ENCODE measurements around the gene CHID1. TPM values are rescaled to one million over a fixed set of nuclear protein-coding genes. Genes with fewer than 3 reads are reported as not detected.

The CHID1 gene
- total RNA-seq, 2 experiments from 2014 or later, result 30.6 to 71.1 TPM

GRCh38 chr11:880447-880846 is 30.2 kb downstream of the CHID1 start:
- Histone ChIP-seq H3K79me2 (ENCODE audit: insufficient read depth, low read depth, low read length) (no peaks in the 10 kb centered on the region), H4K20me1 (ENCODE audit: insufficient read depth, low read length) (no peaks in the 10 kb centered on the region), H3K4me1 (ENCODE audit: insufficient read depth, low read length, poor library complexity, severe bottlenecking) (no peaks in the 10 kb centered on the region), H3K4me3 (ENCODE audit: low read depth, low read length, poor library complexity, severe bottlenecking) (no peak overlapping the region), H3K36me3 (ENCODE audit: insufficient read depth, low read length) (peaks cover 43% of the 10 kb centered on the region), H2AFZ (ENCODE audit: low read length) (no peak overlapping the region), H3K4me2 (ENCODE audit: low read length) (no peak overlapping the region), H3K27ac (ENCODE audit: low read depth, low read length, poor library complexity, severe bottlenecking) (no peak overlapping the region), H3K9me3 (ENCODE audit: low read length) (no peaks in the 10 kb centered on the region), H3K9me2 (ENCODE audit: insufficient read depth, low read length) (no peaks in the 10 kb centered on the region)
- BruUV-seq (replicated peaks), result no TSS peak
- intact Hi-C loops (cut with micrococcal nuclease; ENCODE audit: unreplicated experiment), result no loop called here
- CTCF ChIA-PET (ENCODE audit: unreplicated experiment), result no interaction called here
- TF ChIP-seq CTCF (conservative IDR thresholded peaks at IDR 0.05; ENCODE audit: low read length) (no peak), EZH2phosphoT487 (IDR thresholded peaks at IDR 0.05; ENCODE audit: borderline replicate concordance, low read depth, low read length) (no peak)
- no peak for DNase-seq (ENCODE audit: low spot score)
- POLR2A ChIA-PET, result no interaction called here

- Histone ChIP-seq H3K4me1 (ENCODE audit: insufficient read depth, low read length, poor library complexity, severe bottlenecking) (no peaks in the 10 kb centered on the region), H3K9me3 (ENCODE audit: low read length) (no peaks in the 10 kb centered on the region), H3K9me2 (ENCODE audit: insufficient read depth, low read length) (no peaks in the 10 kb centered on the region), H3K4me3 (ENCODE audit: low read depth, low read length, poor library complexity, severe bottlenecking) (no peak overlapping the region), H2AFZ (ENCODE audit: low read length) (no peak overlapping the region), H3K36me3 (ENCODE audit: insufficient read depth, low read length) (peaks cover 34% of the 10 kb centered on the region), H3K79me2 (ENCODE audit: insufficient read depth, low read depth, low read length) (no peaks in the 10 kb centered on the region), H4K20me1 (ENCODE audit: insufficient read depth, low read length) (no peaks in the 10 kb centered on the region), H3K4me2 (ENCODE audit: low read length) (no peak overlapping the region), H3K27ac (ENCODE audit: low read depth, low read length, poor library complexity, severe bottlenecking) (no peak overlapping the region)
- ChIA-PET POLR2A (no interaction called here), CTCF (ENCODE audit: unreplicated experiment) (no interaction called here)
- BruUV-seq (replicated peaks), result no TSS peak
- peak; percentile 62 for DNase-seq (ENCODE audit: low spot score)
- intact Hi-C loops (cut with micrococcal nuclease; ENCODE audit: unreplicated experiment), result no loop called here
- TF ChIP-seq EZH2phosphoT487 (IDR thresholded peaks at IDR 0.05; ENCODE audit: borderline replicate concordance, low read depth, low read length), result no peak
- TF ChIP-seq CTCF (conservative IDR thresholded peaks at IDR 0.05; ENCODE audit: low read length), result no peak
These were observed 33.0 kb downstream of the CHID1 start for GRCh38 chr11:877565-877964.

DNA sequence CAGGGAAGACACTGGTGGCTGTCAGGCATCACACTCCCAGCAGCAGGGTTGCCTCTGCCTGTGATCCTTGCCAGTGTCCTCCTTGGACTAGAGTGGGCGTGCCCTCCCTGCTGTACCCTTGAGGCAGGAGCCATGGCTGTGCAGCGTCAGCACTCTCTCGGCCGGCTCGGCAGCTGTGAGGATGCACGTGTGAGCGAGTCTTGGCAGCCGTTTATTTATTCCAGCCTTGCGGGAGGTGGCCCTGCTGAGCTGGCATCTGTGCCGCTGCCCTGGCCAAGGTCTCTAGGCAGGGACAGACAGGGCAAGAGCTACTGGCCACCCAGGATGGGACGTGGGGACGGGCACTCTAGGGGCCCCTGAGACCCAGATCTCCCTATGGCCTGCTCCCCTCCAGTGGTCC is 34.1 kb downstream of the CHID1 start:
- no peaks in the 10 kb centered on the region for H3K79me2 ChIP-seq (ENCODE audit: insufficient read depth, low read depth, low read length)
- H3K4me1 ChIP-seq (ENCODE audit: insufficient read depth, low read length, poor library complexity, severe bottlenecking), result no peaks in the 10 kb centered on the region
- H3K9me3 ChIP-seq (ENCODE audit: low read length), result no peaks in the 10 kb centered on the region
- intact Hi-C loops (cut with micrococcal nuclease; ENCODE audit: unreplicated experiment), result no loop called here
- CTCF ChIA-PET (ENCODE audit: unreplicated experiment), result no interaction called here
- no peak overlapping the region for H3K4me2 ChIP-seq (ENCODE audit: low read length)
- POLR2A ChIA-PET, result no interaction called here
- H3K4me3 ChIP-seq (ENCODE audit: low read depth, low read length, poor library complexity, severe bottlenecking), result no peak overlapping the region
- no TSS peak for BruUV-seq (replicated peaks)
- TF ChIP-seq CTCF (conservative IDR thresholded peaks at IDR 0.05; ENCODE audit: low read length) (no peak), EZH2phosphoT487 (IDR thresholded peaks at IDR 0.05; ENCODE audit: borderline replicate concordance, low read depth, low read length) (no peak)
- H2AFZ ChIP-seq (ENCODE audit: low read length), result no peak overlapping the region
- no peaks in the 10 kb centered on the region for H4K20me1 ChIP-seq (ENCODE audit: insufficient read depth, low read length)
- no peak overlapping the region for H3K27ac ChIP-seq (ENCODE audit: low read depth, low read length, poor library complexity, severe bottlenecking)
- H3K36me3 ChIP-seq (ENCODE audit: insufficient read depth, low read length), result peaks cover 27% of the 10 kb centered on the region
- DNase-seq (ENCODE audit: low spot score), result no peak
- no peaks in the 10 kb centered on the region for H3K9me2 ChIP-seq (ENCODE audit: insufficient read depth, low read length)

All from OCI-LY7 (cell line).